Left renal cortex interstitium (tissue), 4 donors: ENCODE data around the gene HID1. TPM values are rescaled to one million over a fixed set of nuclear protein-coding genes. Genes with fewer than 3 reads are reported as not detected.
"Not testable (repeated sequence)": the region's sequence is repeated elsewhere in the genome, so short reads cannot be mapped to it uniquely, and the experiment has no call there.

Experiments
- DNase-seq, 4 donors: peaks; one replicate each; pipeline ENCODE4 v3.0.0-alpha.2; 2013; ENCODE audit warnings: low read depth in 4 of 4, low spot score in 2 of 4, missing footprints in 1 of 4
- polyA plus RNA-seq, 4 donors: library from polyadenylated mRNA; unstranded; fragments of 120-200 nt; gene quantifications; one replicate each; pipeline ENCODE4 v1.2.1, GENCODE V29; 2013; ENCODE audit not compliant: insufficient read length in 4 of 4

The HID1 gene
- polyA plus RNA-seq, 4 donors, result 11.6 to 19.1 (median 13.5) TPM

- no peak for DNase-seq
Observed at GRCh38 chr17:74971069-74971841, 1.3 kb downstream of the HID1 start.

- no peak for DNase-seq
Observed at GRCh38 chr17:74970395-74970794, 2.2 kb downstream of the HID1 start.

GRCh38 chr17:74969501-74969900, 3.1 kb downstream of the HID1 start:
- DNase-seq, result not testable (repeated sequence)

GRCh38 chr17:74968361-74968780, 4.2 kb downstream of the HID1 start:
- DNase-seq, result no peak

- DNase-seq, result no peak
Observed at GRCh38 chr17:74964988-74965622, 7.5 kb downstream of the HID1 start.

- no peak for DNase-seq
Observed at GRCh38 chr17:74964246-74964761, 8.3 kb downstream of the HID1 start.

- DNase-seq, result no peak
Observed at GRCh38 chr17:74963656-74964055, 8.9 kb downstream of the HID1 start.

GRCh38 chr17:74962622-74963394, 9.8 kb downstream of the HID1 start:
- no peak for DNase-seq

- DNase-seq, result peak; percentile 41 to 78 (median 60)
Observed at GRCh38 chr17:74961657-74962350, 10.8 kb downstream of the HID1 start.

- DNase-seq, result no peak
Observed at GRCh38 chr17:74960570-74961342, 11.8 kb downstream of the HID1 start.

GRCh38 chr17:74959826-74960515, 12.6 kb downstream of the HID1 start:
- DNase-seq, result no peak

GRCh38 chr17:74957935-74958740, 14.4 kb downstream of the HID1 start:
- DNase-seq, result no peak

- DNase-seq, result no peak
Observed at GRCh38 chr17:74956093-74956492, 16.5 kb downstream of the HID1 start.

GRCh38 chr17:74954665-74955421, 17.7 kb downstream of the HID1 start:
- DNase-seq, result no peak

- DNase-seq, result no peak
Observed at GRCh38 chr17:74954115-74954514, 18.4 kb downstream of the HID1 start.

GRCh38 chr17:74953134-74953687, 19.3 kb downstream of the HID1 start:
- no peak for DNase-seq

GRCh38 chr17:74952431-74953133, 20.0 kb downstream of the HID1 start:
- no peak for DNase-seq
